ENCODE data around the gene ANKRD11.
"Not testable (repeated sequence)": the region's sequence is repeated elsewhere in the genome, so short reads cannot be mapped to it uniquely, and the experiment has no call there.

The ANKRD11 gene

DNA sequence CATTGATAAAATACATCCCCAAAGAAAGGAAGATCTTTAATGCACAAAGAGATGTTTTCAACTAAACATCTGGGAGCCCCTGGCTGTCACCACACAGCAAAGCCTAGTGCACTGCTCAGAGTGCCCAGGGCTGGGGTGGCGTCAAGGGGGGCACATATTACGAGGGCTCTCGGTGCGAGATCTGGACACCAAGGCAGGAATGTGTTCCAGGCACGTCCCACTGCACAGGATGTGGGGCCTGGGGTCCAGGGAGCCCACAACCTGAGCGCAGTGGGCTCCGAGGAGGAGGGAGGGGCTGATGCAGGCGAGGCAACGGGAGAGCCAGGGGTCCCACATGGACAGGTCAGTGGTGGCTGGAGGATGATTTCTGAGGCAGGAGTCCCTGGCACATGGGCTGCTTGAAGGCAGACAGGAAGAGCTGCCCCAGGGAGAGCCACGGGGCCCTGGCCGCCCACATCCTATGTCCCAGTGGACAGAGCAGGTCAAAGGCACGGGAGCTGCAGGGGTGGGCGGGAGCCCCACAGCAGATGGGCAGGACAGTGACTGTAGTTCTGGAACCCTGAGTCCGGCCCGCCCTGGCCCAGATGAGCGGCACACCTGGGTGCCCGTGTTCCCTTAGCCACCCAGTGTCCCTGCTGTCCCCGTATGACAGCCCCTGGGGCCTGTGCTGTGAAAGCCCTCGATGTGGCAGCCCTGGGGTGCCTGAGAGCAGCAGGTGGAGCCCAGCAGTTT lies 216.5 kb downstream of the ANKRD11 start:
- no peak overlapping the region for H3K4me3 ChIP-seq (ENCODE audit: control insufficient read depth, low read depth, low read length)
- TF ChIP-seq, protein P1, sequence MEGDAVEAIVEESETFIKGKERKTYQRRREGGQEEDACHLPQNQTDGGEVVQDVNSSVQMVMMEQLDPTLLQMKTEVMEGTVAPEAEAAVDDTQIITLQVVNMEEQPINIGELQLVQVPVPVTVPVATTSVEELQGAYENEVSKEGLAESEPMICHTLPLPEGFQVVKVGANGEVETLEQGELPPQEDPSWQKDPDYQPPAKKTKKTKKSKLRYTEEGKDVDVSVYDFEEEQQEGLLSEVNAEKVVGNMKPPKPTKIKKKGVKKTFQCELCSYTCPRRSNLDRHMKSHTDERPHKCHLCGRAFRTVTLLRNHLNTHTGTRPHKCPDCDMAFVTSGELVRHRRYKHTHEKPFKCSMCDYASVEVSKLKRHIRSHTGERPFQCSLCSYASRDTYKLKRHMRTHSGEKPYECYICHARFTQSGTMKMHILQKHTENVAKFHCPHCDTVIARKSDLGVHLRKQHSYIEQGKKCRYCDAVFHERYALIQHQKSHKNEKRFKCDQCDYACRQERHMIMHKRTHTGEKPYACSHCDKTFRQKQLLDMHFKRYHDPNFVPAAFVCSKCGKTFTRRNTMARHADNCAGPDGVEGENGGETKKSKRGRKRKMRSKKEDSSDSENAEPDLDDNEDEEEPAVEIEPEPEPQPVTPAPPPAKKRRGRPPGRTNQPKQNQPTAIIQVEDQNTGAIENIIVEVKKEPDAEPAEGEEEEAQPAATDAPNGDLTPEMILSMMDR (IDR thresholded peaks at IDR 0.05; ENCODE audit: control insufficient read depth, insufficient read depth, low read depth, low read length, missing control alignments), result no peak
- no peak for DNase-seq (ENCODE audit: low read depth)

DNA sequence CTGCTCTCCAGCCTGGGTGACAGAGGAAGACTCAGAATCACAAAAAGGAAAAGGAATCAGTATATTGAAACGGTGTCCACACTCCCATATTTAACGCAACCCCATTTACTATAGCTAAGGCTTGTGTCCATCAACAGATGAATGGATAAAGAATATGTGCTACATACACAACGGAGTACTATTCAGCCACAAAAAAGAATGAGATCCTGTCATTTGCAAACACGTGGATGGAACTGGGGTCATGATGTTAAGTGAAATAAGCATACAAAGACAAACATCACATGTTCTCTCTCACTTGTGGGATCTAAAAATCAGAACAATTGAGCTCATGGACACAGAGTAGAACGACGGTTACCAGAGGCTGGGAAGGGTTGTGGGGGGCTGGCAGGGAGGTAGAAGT lies 217.7 kb downstream of the ANKRD11 start:
- TF ChIP-seq, protein P1 (IDR thresholded peaks at IDR 0.05; ENCODE audit: control insufficient read depth, insufficient read depth, low read depth, low read length, missing control alignments), result no peak
- no peak for DNase-seq (ENCODE audit: low read depth)
- H3K4me3 ChIP-seq (ENCODE audit: control insufficient read depth, low read depth, low read length), result no peak overlapping the region

- DNase-seq (ENCODE audit: low read depth), result no peak
- TF ChIP-seq, protein P1 (IDR thresholded peaks at IDR 0.05; ENCODE audit: control insufficient read depth, insufficient read depth, low read depth, low read length, missing control alignments), result no peak
- no peak overlapping the region for H3K4me3 ChIP-seq (ENCODE audit: control insufficient read depth, low read depth, low read length)
Measured at GRCh38 chr16:89270666-89271345, 219.6 kb downstream of the ANKRD11 start.

- TF ChIP-seq, protein P1 (IDR thresholded peaks at IDR 0.05; ENCODE audit: control insufficient read depth, insufficient read depth, low read depth, low read length, missing control alignments), result no peak
Measured at GRCh38 chr16:89269805-89270665, 220.3 kb downstream of the ANKRD11 start.

DNA sequence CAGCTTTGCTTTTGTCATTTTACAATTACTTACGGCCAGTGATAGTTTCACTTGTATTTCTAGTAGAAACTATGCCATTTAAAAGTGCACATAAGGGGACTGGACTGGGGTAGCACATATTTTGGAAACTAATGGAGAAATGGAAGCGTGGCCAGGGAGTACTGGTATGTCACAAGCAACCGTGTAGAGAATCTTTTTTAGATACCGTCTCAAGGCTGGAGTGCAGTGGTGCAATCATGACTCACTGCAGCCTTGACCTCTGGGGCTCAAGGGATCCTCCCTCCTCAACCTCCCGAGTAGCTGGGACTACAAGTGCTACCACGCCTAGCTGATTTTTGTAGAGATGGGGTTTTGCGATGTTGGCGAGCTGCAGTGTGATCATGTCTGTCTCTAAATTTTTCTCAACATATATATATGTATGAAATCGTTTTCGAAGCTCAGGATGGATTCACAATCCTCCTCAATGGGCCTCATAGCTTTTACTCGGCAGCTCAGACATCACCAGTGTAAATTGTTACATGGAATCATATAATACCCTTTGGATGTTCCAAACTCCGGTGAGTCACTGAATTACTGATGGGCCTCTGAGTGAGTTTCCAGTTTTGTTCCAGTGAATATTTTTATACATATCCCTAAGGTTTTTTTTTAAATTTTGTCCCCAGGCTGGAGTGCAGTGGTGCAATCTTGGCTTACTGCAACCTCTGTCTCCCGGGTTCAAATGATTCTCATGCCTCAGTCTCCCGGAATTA lies 221.2 kb downstream of the ANKRD11 start:
- TF ChIP-seq, protein P1 (IDR thresholded peaks at IDR 0.05; ENCODE audit: control insufficient read depth, insufficient read depth, low read depth, low read length, missing control alignments), result no peak
- no peak for DNase-seq (ENCODE audit: low read depth)
- H3K4me3 ChIP-seq (ENCODE audit: control insufficient read depth, low read depth, low read length), result no peak overlapping the region

More at GRCh38 chr16:89269805-89270665, 220.3 kb downstream of the ANKRD11 start:
- no peak overlapping the region for H3K4me3 ChIP-seq (ENCODE audit: control insufficient read depth, low read depth, low read length)
- no peak for DNase-seq (ENCODE audit: low read depth)

DNA sequence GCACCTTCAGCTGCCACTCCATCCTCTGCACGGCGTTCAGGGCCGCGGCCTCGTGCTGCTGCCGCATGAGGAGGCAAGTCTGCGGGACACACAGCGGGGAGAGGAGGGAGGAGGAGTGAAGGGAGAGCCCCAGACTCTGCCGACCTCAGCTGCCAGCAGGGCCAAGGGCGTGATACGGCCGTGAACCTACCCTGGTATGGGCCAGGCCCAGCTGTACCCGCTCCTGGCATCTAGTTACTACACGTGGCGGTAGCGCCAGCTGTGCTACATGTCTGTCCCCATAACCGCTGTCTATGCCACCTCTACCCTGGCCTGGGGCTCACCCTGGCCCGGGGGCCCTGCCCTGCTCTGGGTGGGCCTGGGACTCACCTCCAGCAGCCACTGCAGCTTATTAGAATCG lies 221.8 kb downstream of the ANKRD11 start:
- no peak for DNase-seq (ENCODE audit: low read depth)
- TF ChIP-seq, protein P1 (IDR thresholded peaks at IDR 0.05; ENCODE audit: control insufficient read depth, insufficient read depth, low read depth, low read length, missing control alignments), result no peak

GRCh38 chr16:89267746-89268145 lies 222.6 kb downstream of the ANKRD11 start:
- H3K4me3 ChIP-seq (ENCODE audit: control insufficient read depth, low read depth, low read length); DNase-seq (ENCODE audit: low read depth): not testable (repeated sequence)

More for the DNA sequence above, 221.8 kb downstream of the ANKRD11 start:
- no peak overlapping the region for H3K4me3 ChIP-seq (ENCODE audit: control insufficient read depth, low read depth, low read length)

Data from AG09309 (cell line).